Hepatocyte (in vitro differentiated cells): Measurements from ENCODE around the gene PPP1CA. TPM values are rescaled to one million over a fixed set of nuclear protein-coding genes. Genes with fewer than 3 reads are reported as not detected.

Source experiments
- DNase-seq: peaks from one replicate; pipeline ENCODE4 v3.0.0-alpha.2; 2016; ENCODE audit warnings: low spot score
- H2AFZ ChIP-seq: fragments of 200-600 bp; sonication (generic); 2 replicates; pipeline ENCODE4 v1.6.0; 2016; ENCODE audit warnings: antibody characterized with exemption, mild to moderate bottlenecking
- H3K27ac ChIP-seq: fragments of 200-600 bp; sonication (generic); 2 replicates; pipeline ENCODE4 v1.5.1; 2016; ENCODE audit warnings: mild to moderate bottlenecking
- H3K27me3 ChIP-seq: fragments of 200-600 bp; sonication (generic); 2 replicates; pipeline ENCODE4 v1.6.1; 2016
- H3K36me3 ChIP-seq: fragments of 200-600 bp; sonication (generic); replicated peaks from 2 replicates; pipeline ENCODE4 v1.5.1; 2016; ENCODE audit warnings: low read depth; ENCODE audit not compliant: insufficient read depth
- H3K4me1 ChIP-seq: fragments of 200-600 bp; sonication (generic); 2 replicates; pipeline ENCODE4 v1.5.1; 2016; ENCODE audit warnings: mild to moderate bottlenecking, moderate library complexity; ENCODE audit not compliant: insufficient read depth
- H3K4me2 ChIP-seq: fragments of 200-600 bp; sonication (generic); 2 replicates; pipeline ENCODE4 v1.6.0; 2016
- H3K4me3 ChIP-seq: fragments of 200-600 bp; sonication (generic); 2 replicates; pipeline ENCODE4 v1.5.1; 2016; ENCODE audit warnings: mild to moderate bottlenecking
- H3K79me2 ChIP-seq: fragments of 200-600 bp; sonication (generic); 2 replicates; pipeline ENCODE4 v1.6.0; 2017; ENCODE audit warnings: mild to moderate bottlenecking
- H3K9me2 ChIP-seq: fragments of 200-600 bp; sonication (generic); replicated peaks from 2 replicates; pipeline ENCODE4 v1.6.0; 2017; ENCODE audit warnings: mild to moderate bottlenecking; ENCODE audit not compliant: insufficient read depth
- H3K9me3 ChIP-seq: fragments of 200-600 bp; sonication (generic); 2 replicates; pipeline ENCODE4 v1.5.1; 2016; ENCODE audit warnings: low read depth, mild to moderate bottlenecking
- H4K20me1 ChIP-seq: fragments of 200-600 bp; sonication (generic); 2 replicates; pipeline ENCODE4 v1.6.0; 2016; ENCODE audit warnings: mild to moderate bottlenecking; ENCODE audit not compliant: insufficient read depth, poor library complexity, severe bottlenecking
- EZH2 ChIP-seq: fragments of 200-600 bp; sonication (generic); IDR thresholded peaks from 2 replicates; pipeline ENCODE4 v1.6.1; 2016; ENCODE audit warnings: antibody characterized with exemption, mild to moderate bottlenecking, borderline replicate concordance
- EZH2phosphoT487 ChIP-seq: fragments of 200-600 bp; sonication (generic); IDR thresholded peaks from one replicate; pipeline ENCODE4 v1.6.1; 2018; ENCODE audit warnings: antibody characterized with exemption, mild to moderate bottlenecking, low read depth, moderate library complexity; ENCODE audit not compliant: unreplicated experiment, severe bottlenecking
- whole genome bisulfite sequencing: methylation state at CpG from one replicate; pipeline ENCODE4 v1.1.6; 2016; ENCODE audit warnings: low lambda C conversion rate; ENCODE audit errors: missing lambda C conversion rate; 5-methylcytosine and 5-hydroxymethylcytosine counted together
- polyA plus RNA-seq: library from polyadenylated mRNA; unstranded; fragments of >200 nt; fragmentation: Nextera tagmentation; extraction: Ambion mirVana; gene quantifications from 2 replicates; pipeline ENCODE4 v1.2.1, GENCODE V29; 2016
- total RNA-seq: library from RNA; depleted of rRNA; stranded (reverse); fragments of >200 nt; gene quantifications from 2 replicates; pipeline ENCODE4 v1.2.3, GENCODE V29; 2014
- TF ChIP-seq, protein P1 (sequence below): fragments of 200-600 bp; sonication (generic); IDR thresholded peaks from 2 replicates; pipeline ENCODE4 v1.5.1; 2016; ENCODE audit warnings: antibody characterized with exemption, mild to moderate bottlenecking; ENCODE audit not compliant: poor library complexity

The PPP1CA gene
- total and polyA plus RNA-seq, 2 experiments from 2014 or later, result 146 to 242 TPM

DNA sequence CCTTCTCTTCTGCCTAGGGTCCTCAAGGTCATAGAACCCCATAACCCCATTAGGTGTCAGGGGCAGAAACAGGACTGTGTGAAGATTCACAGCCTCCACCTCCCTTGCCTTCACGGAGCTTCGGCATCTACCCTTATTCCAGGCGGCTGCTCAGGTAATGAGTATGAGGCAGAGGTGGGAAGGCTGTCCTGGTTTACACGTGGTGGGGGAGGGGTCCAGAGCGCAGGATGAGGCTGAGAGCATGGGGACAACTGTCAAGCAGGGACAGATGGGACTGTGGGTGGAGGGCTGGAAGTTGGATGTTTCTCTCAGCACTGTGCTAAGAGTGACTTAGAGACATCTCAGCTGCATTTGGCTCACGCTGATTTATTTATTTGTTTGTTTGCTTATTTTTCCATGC, 14.1 kb downstream of the PPP1CA start:
- H3K9me2 ChIP-seq, result no peaks in the 10 kb centered on the region
- WGBS, result 70% methylated on average over 6 of the region's 6 CpGs
- H3K27me3 ChIP-seq, result no peaks in the 10 kb centered on the region
- H3K79me2 ChIP-seq, result peaks cover 15% of the 10 kb centered on the region
- H3K4me2 ChIP-seq, result no peak overlapping the region
- no peaks in the 10 kb centered on the region for H3K36me3 ChIP-seq
- no peak overlapping the region for H3K27ac ChIP-seq
- H2AFZ ChIP-seq, result no peak overlapping the region
- H3K4me3 ChIP-seq, result no peak overlapping the region
- H4K20me1 ChIP-seq, result no peaks in the 10 kb centered on the region
- no peaks in the 10 kb centered on the region for H3K9me3 ChIP-seq
- no peak for DNase-seq
- TF ChIP-seq EZH2 (no peak), EZH2phosphoT487 (no peak)
- TF ChIP-seq, protein P1, sequence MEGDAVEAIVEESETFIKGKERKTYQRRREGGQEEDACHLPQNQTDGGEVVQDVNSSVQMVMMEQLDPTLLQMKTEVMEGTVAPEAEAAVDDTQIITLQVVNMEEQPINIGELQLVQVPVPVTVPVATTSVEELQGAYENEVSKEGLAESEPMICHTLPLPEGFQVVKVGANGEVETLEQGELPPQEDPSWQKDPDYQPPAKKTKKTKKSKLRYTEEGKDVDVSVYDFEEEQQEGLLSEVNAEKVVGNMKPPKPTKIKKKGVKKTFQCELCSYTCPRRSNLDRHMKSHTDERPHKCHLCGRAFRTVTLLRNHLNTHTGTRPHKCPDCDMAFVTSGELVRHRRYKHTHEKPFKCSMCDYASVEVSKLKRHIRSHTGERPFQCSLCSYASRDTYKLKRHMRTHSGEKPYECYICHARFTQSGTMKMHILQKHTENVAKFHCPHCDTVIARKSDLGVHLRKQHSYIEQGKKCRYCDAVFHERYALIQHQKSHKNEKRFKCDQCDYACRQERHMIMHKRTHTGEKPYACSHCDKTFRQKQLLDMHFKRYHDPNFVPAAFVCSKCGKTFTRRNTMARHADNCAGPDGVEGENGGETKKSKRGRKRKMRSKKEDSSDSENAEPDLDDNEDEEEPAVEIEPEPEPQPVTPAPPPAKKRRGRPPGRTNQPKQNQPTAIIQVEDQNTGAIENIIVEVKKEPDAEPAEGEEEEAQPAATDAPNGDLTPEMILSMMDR, result no peak
- peaks cover 6% of the 10 kb centered on the region for H3K4me1 ChIP-seq

DNA sequence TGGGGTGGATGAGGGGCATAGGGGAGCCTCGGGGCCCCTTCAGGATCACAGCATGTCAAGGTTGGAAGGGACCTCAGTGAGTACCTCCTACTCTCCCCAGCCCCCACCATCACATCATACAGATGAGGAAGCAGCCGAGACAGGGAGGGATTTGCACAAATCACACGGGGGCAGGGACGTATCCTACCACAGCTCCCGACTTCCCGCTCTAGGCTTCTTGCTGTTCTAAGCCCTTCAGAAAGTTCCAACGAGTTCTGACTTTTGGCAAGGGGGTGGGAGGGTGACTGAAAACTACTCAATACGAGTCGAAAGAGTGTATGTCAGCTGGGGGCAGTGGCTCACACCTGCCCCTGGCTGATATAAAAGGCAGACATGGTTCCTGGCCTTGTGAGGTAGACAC, 14.6 kb downstream of the PPP1CA start:
- Histone ChIP-seq H3K36me3 (no peaks in the 10 kb centered on the region), H3K27me3 (no peaks in the 10 kb centered on the region), H3K27ac (no peak overlapping the region), H3K4me3 (no peak overlapping the region), H2AFZ (no peak overlapping the region), H3K4me2 (no peak overlapping the region), H3K79me2 (peaks cover 15% of the 10 kb centered on the region), H3K9me2 (no peaks in the 10 kb centered on the region), H3K9me3 (no peaks in the 10 kb centered on the region), H4K20me1 (no peaks in the 10 kb centered on the region), H3K4me1 (peaks cover 6% of the 10 kb centered on the region)
- WGBS, result 41% methylated on average over 9 of the region's 9 CpGs
- TF ChIP-seq EZH2 (no peak), EZH2phosphoT487 (no peak)
- TF ChIP-seq, protein P1, result no peak
- no peak for DNase-seq

DNA sequence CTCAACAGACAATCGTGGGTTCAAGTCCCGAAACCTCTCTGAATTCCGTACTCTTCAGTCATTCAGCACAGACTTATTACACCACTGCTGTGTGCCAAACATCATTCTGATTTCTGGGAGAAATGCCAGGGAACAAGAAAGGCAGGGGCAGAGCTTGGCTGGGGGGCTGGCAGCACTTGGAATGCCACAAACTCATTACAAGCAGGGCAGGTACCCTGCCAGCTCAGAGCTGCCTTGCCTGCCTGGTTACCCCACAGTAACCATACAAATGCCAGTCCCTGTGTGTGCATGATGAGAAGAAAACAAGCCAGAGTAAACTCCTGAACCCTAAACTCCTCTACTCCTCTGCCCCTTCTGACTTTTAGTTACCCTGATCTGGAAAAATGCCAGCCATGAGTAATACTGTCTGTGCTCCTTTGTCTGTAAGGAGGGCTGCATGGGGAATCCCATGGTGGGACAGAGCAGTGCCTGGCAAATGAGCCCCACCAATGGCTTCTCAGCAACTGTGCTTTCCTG, 16.7 kb downstream of the PPP1CA start:
- WGBS, result 92% methylated on average over 3 of the region's 3 CpGs
- Histone ChIP-seq H3K79me2 (peaks cover 3% of the 10 kb centered on the region), H2AFZ (no peak overlapping the region)

More for the DNA sequence above, 16.7 kb downstream of the PPP1CA start:
- TF ChIP-seq, protein P1, result no peak
- no peak for TF ChIP-seq EZH2phosphoT487
- Histone ChIP-seq H3K27me3 (no peaks in the 10 kb centered on the region), H3K4me2 (no peak overlapping the region), H3K9me2 (no peaks in the 10 kb centered on the region), H3K27ac (no peak overlapping the region), H3K36me3 (no peaks in the 10 kb centered on the region), H3K4me3 (no peak overlapping the region), H3K9me3 (no peaks in the 10 kb centered on the region), H3K4me1 (no peaks in the 10 kb centered on the region), H4K20me1 (no peaks in the 10 kb centered on the region)
- DNase-seq, result no peak
